ENCODE measurements around the gene PDCD1LG2. TPM values are rescaled to one million over a fixed set of nuclear protein-coding genes. Genes with fewer than 3 reads are reported as not detected.
"Not testable (repeated sequence)": the region's sequence is repeated elsewhere in the genome, so short reads cannot be mapped to it uniquely, and the experiment has no call there.

PDCD1LG2 gene
- total RNA-seq, 1 experiment from 2014 or later = 4.5 TPM

- DNase-seq (ENCODE audit: low read depth) = no peak
Measured at GRCh38 chr9:5563417-5563815, 53.1 kb downstream of the PDCD1LG2 start.

GRCh38 chr9:5563886-5564285 lies 53.6 kb downstream of the PDCD1LG2 start:
- peak; percentile 56 for DNase-seq (ENCODE audit: low read depth)

- no peak for DNase-seq (ENCODE audit: low read depth)
Measured at GRCh38 chr9:5566054-5566618, 55.8 kb downstream of the PDCD1LG2 start.

- no peak for DNase-seq (ENCODE audit: low read depth)
Measured at GRCh38 chr9:5568868-5569267, 58.5 kb downstream of the PDCD1LG2 start.

- DNase-seq (ENCODE audit: low read depth) = no peak
Measured at GRCh38 chr9:5569409-5569808, 59.1 kb downstream of the PDCD1LG2 start.

DNA sequence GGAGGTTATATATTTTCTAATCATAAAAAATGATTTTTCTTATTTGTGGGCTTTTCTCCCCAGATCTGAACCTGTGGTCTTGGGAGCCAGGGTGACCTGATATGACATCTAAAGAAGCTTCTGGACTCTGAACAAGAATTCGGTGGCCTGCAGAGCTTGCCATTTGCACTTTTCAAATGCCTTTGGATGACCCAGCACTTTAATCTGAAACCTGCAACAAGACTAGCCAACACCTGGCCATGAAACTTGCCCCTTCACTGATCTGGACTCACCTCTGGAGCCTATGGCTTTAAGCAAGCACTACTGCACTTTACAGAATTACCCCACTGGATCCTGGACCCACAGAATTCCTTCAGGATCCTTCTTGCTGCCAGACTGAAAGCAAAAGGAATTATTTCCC lies 59.6 kb downstream of the PDCD1LG2 start:
- no peak for DNase-seq (ENCODE audit: low read depth)

- DNase-seq (ENCODE audit: low read depth) = no peak
Measured at GRCh38 chr9:5571629-5572232, 61.4 kb downstream of the PDCD1LG2 start.

DNA sequence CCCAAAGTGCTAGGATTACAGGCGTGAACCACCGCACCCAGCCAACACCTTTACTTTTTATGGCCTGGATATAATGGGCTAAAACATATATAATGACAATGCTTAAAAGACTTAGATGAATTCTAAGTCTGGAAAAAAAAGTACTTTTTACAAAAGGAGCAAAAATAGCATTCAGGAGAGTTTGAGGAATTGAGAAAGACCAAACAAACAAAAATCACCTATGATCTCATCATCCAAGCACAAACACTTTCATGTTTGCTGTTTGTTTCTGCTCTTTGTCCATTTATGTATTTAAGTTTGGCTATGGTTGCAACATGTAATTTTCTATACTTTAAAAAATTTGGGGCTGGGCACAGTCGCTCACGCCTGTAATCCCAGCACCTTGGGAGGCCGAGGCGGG lies 63.8 kb downstream of the PDCD1LG2 start:
- no peak for DNase-seq (ENCODE audit: low read depth)

DNA sequence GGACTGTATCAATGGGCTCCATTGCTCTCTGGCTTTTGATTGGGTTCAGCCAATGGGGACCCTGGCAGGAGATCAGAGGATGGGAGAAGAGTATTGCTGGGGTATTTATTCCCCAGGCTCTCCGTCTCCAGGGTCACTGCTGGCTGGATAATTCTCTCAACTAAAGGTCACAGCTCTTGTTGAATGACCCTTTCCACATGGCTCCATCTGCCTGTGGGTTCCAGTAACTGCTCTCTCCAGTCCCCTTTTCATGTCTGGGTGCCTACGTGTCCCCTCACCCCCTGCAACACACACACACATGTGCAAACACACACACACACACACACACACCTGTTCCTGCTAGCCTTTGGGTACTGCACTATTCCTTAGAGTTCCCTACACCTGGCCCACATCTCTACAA lies 64.7 kb downstream of the PDCD1LG2 start:
- no peak for DNase-seq (ENCODE audit: low read depth)

DNA sequence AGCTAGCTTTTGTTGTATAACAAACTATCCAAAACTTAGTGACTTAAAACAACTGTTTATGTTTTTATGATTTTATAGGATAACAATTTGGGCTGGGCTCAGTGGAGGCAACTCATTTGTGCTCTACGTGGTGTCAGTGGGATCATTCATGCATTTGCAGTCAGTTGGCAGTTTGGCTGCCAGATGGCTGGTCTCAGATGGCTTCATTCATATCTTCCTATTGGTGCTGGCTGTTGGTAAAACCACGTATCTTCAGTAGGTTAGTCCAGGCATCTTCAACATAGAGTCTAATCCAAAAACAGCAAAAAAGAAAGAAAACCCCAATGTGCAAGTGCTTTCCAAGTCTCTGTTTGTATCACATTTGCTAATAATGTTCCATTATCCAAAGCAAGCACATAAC lies 66.9 kb downstream of the PDCD1LG2 start:
- DNase-seq (ENCODE audit: low read depth) = no peak

DNA sequence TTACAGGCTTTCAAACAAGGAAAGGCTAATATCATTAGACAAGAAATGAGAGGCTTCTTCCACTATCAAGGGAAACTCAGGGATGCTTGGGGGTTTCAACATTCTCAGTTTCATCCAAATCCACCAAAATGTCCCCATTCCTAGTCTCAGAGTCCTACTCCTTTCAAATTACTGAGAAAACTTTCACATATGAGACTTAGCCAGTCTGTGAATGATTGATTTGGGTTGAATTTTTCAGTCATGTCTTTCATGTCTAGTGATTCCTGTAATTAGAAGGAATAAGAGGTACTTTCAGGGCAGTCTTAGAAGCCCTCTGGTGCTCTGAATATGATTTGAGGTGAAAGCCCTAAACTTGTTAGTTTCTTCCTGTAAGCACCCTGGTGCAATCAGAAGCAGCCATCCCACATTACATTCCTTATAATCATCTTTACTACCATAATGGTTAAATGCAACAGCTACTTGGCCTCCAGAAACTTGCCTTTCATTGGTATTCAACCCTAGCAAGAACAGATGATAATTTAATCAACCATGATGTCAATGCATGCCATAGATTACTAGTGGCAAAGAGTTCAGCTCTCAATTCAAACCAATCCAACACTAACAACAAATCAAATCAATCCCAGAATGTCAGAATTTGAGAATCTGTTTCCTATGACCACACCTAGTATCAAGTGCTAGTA lies 67.8 kb downstream of the PDCD1LG2 start:
- DNase-seq (ENCODE audit: low read depth) = no peak

DNA sequence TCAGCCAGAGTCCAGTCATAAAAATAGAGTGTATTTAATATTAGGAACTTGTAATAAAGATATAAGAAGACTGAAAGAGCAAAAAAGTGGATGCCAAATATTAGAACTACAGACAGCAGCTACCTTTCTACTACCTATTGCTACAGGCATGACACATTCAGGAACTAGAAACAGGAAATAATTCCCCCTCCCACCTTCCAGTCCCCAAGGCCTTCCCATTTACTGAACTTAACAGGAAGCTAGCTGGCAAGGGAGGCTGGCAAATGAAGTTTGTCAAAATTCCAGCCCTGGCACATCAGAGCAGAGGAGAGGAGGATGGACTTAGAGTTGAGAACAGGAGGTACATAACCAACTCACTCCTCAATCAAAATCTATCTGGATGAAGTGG lies 68.4 kb downstream of the PDCD1LG2 start:
- DNase-seq (ENCODE audit: low read depth) = peak; percentile 54

DNA sequence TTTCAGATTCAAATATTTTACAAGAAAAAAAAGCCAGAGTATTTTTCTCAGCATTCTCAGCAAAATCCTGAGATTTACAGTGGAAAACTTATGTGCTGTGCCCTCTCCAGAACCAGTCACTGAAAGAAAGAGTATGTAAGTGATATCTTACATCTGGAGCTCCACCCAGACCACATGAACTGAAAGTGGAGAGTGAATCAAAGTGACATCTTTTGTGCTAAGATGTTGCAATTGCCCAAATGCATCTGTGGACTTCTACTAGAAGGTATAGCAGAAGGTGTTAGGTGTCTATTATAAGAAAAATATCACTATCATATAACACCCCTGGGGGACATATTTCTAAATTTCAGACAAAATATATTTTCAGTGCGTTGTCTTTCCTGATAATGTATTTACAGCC lies 69.5 kb downstream of the PDCD1LG2 start:
- DNase-seq (ENCODE audit: low read depth) = no peak

DNA sequence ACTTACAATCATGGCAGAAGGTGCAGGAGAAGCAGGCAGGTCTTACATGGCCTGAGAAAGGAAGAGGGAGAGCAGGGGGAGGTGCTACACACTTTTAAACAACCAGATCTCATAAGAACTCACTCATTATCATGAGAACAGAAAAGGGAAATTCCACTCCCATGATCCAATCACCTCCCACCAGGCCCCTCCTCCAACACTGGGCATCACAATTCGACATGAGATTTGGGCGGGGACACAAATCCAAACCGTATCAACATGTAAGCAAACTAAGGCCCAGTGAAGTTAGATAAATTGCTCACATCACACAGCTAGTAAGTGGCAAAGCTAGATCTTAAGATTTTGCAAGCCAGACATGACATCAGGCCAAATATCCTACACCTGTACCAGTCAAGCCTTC lies 70.3 kb downstream of the PDCD1LG2 start:
- peak; percentile 23 for DNase-seq (ENCODE audit: low read depth)

GRCh38 chr9:5581706-5582105 lies 71.4 kb downstream of the PDCD1LG2 start:
- not testable (repeated sequence) for DNase-seq (ENCODE audit: low read depth)

DNA sequence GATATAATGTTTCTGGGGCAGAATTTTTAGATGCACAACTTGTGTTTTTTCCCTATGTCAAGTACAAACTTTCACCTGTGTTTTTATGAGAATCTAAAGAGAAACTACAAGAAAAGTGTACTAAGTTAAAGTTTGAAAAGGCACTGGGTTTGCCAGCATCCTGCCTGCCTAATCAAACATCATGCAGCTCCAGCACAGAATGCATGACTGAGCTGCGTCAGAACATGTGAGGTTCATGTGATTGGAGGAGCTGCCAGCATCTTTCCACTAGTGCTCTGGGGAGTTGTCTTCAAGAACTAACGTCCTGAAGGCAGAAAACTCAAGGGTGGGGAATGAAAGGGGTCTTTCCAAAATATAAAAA lies 72.5 kb downstream of the PDCD1LG2 start:
- peak; percentile 76 for DNase-seq (ENCODE audit: low read depth)

GRCh38 chr9:5586391-5586802 lies 76.1 kb downstream of the PDCD1LG2 start:
- DNase-seq (ENCODE audit: low read depth) = peak; percentile 23

- peak; percentile 76 for DNase-seq (ENCODE audit: low read depth)
Measured at GRCh38 chr9:5587024-5587423, 76.7 kb downstream of the PDCD1LG2 start.

DNA sequence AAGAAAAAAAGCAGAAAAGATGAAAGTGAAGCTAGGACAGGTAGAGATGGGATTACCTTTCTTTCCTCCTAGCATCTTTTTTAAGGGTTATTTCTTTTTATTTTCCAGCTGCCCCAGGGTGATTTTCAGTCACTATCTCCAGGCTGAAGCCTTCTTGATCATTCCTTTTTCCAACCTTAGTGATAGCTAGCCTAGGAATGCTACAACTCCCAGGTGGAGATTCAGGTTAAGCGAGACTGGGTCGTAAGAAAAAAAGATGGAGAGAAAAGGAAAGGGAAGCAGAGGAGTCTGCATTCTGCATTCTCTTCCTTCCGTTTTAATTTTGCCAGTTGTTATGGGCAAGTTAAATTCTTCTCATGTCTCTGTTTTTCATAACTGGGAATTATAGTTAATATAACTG lies 81.9 kb downstream of the PDCD1LG2 start:
- DNase-seq (ENCODE audit: low read depth) = no peak

- DNase-seq (ENCODE audit: low read depth) = no peak
Measured at GRCh38 chr9:5592904-5593303, 82.6 kb downstream of the PDCD1LG2 start.

- DNase-seq (ENCODE audit: low read depth) = no peak
Measured at GRCh38 chr9:5593904-5594303, 83.6 kb downstream of the PDCD1LG2 start.

GRCh38 chr9:5596173-5596572 lies 85.8 kb downstream of the PDCD1LG2 start:
- no peak for DNase-seq (ENCODE audit: low read depth)

Measured in HT1080 (cell line).